GM21717 (cell line): ENCODE results near the gene LRRC74B.
"Not testable (repeated sequence)": the region's sequence is repeated elsewhere in the genome, so short reads cannot be mapped to it uniquely, and the experiment has no call there.

Experiments used
- ATAC-seq: cut with Tn5 transposase; IDR thresholded peaks from one replicate; pipeline ENCODE4 v1.9.1; 2021; ENCODE audit warnings: mild to moderate bottlenecking, moderate library complexity; ENCODE audit not compliant: unreplicated experiment

The LRRC74B gene

GRCh38 chr22:21032037-21032867, 13.5 kb upstream of the LRRC74B start, which contains the start of gene SLC7A4:
Gene SLC7A4, minus strand, starts transcription at chr22:21032561. Its CDS starts 749 bp downstream, at chr22:21031812.
- no peak for ATAC-seq

GRCh38 chr22:21032868-21033688, 12.7 kb upstream of the LRRC74B start:
- ATAC-seq: no peak

- ATAC-seq: no peak
Measured at GRCh38 chr22:21033895-21034294, 11.9 kb upstream of the LRRC74B start.

- no peak for ATAC-seq
Measured at GRCh38 chr22:21034989-21035388, 10.8 kb upstream of the LRRC74B start.

- no peak for ATAC-seq
Measured at GRCh38 chr22:21038405-21038804, 7.3 kb upstream of the LRRC74B start.

GRCh38 chr22:21039158-21039557, 6.6 kb upstream of the LRRC74B start:
- not testable (repeated sequence) for ATAC-seq

- no peak for ATAC-seq
Measured at GRCh38 chr22:21041937-21042336, 3.8 kb upstream of the LRRC74B start.

- no peak for ATAC-seq
Measured at GRCh38 chr22:21042978-21043859, 2.5 kb upstream of the LRRC74B start.

GRCh38 chr22:21043860-21044535, 1.7 kb upstream of the LRRC74B start:
- no peak for ATAC-seq

GRCh38 chr22:21044931-21045584, 688 bp upstream of the LRRC74B start:
- ATAC-seq: no peak

- no peak for ATAC-seq
Measured at GRCh38 chr22:21047035-21047661, 1.4 kb downstream of the LRRC74B start.

GRCh38 chr22:21047730-21048129, 2.0 kb downstream of the LRRC74B start:
- no peak for ATAC-seq

- not testable (repeated sequence) for ATAC-seq
Measured at GRCh38 chr22:21048448-21048847, 2.7 kb downstream of the LRRC74B start.

GRCh38 chr22:21048965-21049364, 3.2 kb downstream of the LRRC74B start:
- ATAC-seq: not testable (repeated sequence)

GRCh38 chr22:21051145-21051830, 5.5 kb downstream of the LRRC74B start:
- no peak for ATAC-seq

- ATAC-seq: no peak
Measured at GRCh38 chr22:21051831-21052400, 6.2 kb downstream of the LRRC74B start.

- ATAC-seq: no peak
Measured at GRCh38 chr22:21052715-21053459, 7.1 kb downstream of the LRRC74B start.
